Fibroblast of villous mesenchyme (primary cell): Measurements from ENCODE around the gene PAGE1. TPM values are rescaled to one million over a fixed set of nuclear protein-coding genes. Genes with fewer than 3 reads are reported as not detected.
"Not testable (repeated sequence)": the region's sequence is repeated elsewhere in the genome, so short reads cannot be mapped to it uniquely, and the experiment has no call there.

Source experiments
- DNase-seq: peaks from one replicate; pipeline ENCODE4 v3.0.0-alpha.2; 2010; ENCODE audit warnings: low read depth
- H3K4me3 ChIP-seq: 2 replicates; pipeline ENCODE4 v1.5.1; 2011; ENCODE audit warnings: low read depth, mild to moderate bottlenecking, low read length
- total RNA-seq: library from RNA; depleted of rRNA; stranded (reverse); fragments of >200 nt; gene quantifications from 2 replicates; pipeline ENCODE4 v1.2.3, GENCODE V29; 2012
- TF ChIP-seq, protein P1 (sequence below): IDR thresholded peaks from 2 replicates; pipeline ENCODE4 v1.5.1; 2012; ENCODE audit warnings: low read depth, mild to moderate bottlenecking, low read length; ENCODE audit not compliant: insufficient read depth

PAGE1 gene, protein sequence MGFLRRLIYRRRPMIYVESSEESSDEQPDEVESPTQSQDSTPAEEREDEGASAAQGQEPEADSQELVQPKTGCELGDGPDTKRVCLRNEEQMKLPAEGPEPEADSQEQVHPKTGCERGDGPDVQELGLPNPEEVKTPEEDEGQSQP
- not detected in 2 replicates for total RNA-seq

GRCh38 chrX:49695276-49696180 lies at the start of gene PAGE1:
Gene PAGE1, minus strand, starts transcription at chrX:49695984. Its CDS starts 1,214 bp downstream, at chrX:49694770.
- no peak for DNase-seq
- H3K4me3 ChIP-seq: no peak within 1 kb of the TSS
- TF ChIP-seq, protein P1, sequence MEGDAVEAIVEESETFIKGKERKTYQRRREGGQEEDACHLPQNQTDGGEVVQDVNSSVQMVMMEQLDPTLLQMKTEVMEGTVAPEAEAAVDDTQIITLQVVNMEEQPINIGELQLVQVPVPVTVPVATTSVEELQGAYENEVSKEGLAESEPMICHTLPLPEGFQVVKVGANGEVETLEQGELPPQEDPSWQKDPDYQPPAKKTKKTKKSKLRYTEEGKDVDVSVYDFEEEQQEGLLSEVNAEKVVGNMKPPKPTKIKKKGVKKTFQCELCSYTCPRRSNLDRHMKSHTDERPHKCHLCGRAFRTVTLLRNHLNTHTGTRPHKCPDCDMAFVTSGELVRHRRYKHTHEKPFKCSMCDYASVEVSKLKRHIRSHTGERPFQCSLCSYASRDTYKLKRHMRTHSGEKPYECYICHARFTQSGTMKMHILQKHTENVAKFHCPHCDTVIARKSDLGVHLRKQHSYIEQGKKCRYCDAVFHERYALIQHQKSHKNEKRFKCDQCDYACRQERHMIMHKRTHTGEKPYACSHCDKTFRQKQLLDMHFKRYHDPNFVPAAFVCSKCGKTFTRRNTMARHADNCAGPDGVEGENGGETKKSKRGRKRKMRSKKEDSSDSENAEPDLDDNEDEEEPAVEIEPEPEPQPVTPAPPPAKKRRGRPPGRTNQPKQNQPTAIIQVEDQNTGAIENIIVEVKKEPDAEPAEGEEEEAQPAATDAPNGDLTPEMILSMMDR: no peak

DNA sequence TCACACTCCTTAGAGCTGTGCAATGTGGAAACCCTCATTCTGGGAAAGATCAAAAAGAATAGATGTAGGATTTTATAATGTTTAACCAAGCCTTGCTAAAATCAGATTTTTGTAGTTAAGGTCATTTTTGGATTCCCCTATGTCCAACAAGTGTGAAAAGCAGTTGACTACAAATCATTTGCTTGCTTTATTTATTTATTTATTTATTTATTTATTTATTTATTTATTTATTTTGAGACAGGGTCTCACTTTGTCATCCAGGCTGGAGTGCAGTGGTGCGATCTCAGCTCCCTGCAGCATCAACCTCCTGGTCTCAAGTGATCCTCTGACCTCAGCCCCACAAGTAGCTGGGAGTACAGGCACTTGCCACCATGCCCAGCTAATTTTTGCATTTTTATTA lies 45.7 kb upstream of the PAGE1 start:
- DNase-seq, H3K4me3 ChIP-seq: not testable (repeated sequence)

DNA sequence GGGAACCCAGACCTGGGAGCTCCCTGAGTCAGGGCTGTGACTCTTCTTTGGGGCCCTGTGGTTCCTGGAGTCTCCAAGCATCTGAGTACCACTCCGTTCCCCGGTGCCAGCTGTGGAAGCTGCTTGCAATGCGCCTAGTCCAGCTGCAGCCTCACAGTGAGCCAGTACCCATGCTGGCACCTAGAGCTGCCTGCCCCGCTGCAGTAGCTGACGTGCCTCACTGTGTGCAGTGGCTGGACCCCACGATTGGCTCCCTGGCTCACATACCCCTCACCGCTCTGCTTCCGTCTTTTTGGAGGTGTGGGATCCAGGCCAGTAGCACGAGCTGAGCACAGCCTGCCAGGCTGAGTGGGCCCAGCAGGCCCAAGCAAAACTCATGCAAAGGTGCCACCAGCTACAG lies 32.1 kb upstream of the PAGE1 start:
- no peak for DNase-seq
- TF ChIP-seq, protein P1: no peak
- H3K4me3 ChIP-seq: no peak overlapping the region

- no peak overlapping the region for H3K4me3 ChIP-seq
- TF ChIP-seq, protein P1: no peak
- DNase-seq: no peak
Observed at GRCh38 chrX:49726966-49727365, 31.2 kb upstream of the PAGE1 start.

- H3K4me3 ChIP-seq: no peak overlapping the region
- DNase-seq: no peak
- TF ChIP-seq, protein P1: no peak
Observed at GRCh38 chrX:49725923-49726904, 30.4 kb upstream of the PAGE1 start.

- TF ChIP-seq, protein P1: no peak
- no peak overlapping the region for H3K4me3 ChIP-seq
- no peak for DNase-seq
Observed at GRCh38 chrX:49725401-49725800, 29.6 kb upstream of the PAGE1 start.

- not testable (repeated sequence) for DNase-seq, H3K4me3 ChIP-seq
Observed at GRCh38 chrX:49720106-49720505, 24.3 kb upstream of the PAGE1 start.
